ENCODE data around the gene APAF1. TPM values are rescaled to one million over a fixed set of nuclear protein-coding genes. Genes with fewer than 3 reads are reported as not detected.

Gene APAF1
- total and polyA plus RNA-seq, 2 of the 13 experiments (the other 11 are each of a cell fraction or from before 2014, with no cell fraction given): 6.0 to 13.0 TPM

- TF ChIP-seq THAP9 (CRISPR knock-in tag; IDR thresholded peaks at IDR 0.05; ENCODE audit: borderline replicate concordance): no peak
- TF ChIP-seq PHF21A (CRISPR knock-in tag; IDR thresholded peaks at IDR 0.05): no peak
- no peak for TF ChIP-seq DR1 (CRISPR knock-in tag; IDR thresholded peaks at IDR 0.05)
- TF ChIP-seq, protein P1, sequence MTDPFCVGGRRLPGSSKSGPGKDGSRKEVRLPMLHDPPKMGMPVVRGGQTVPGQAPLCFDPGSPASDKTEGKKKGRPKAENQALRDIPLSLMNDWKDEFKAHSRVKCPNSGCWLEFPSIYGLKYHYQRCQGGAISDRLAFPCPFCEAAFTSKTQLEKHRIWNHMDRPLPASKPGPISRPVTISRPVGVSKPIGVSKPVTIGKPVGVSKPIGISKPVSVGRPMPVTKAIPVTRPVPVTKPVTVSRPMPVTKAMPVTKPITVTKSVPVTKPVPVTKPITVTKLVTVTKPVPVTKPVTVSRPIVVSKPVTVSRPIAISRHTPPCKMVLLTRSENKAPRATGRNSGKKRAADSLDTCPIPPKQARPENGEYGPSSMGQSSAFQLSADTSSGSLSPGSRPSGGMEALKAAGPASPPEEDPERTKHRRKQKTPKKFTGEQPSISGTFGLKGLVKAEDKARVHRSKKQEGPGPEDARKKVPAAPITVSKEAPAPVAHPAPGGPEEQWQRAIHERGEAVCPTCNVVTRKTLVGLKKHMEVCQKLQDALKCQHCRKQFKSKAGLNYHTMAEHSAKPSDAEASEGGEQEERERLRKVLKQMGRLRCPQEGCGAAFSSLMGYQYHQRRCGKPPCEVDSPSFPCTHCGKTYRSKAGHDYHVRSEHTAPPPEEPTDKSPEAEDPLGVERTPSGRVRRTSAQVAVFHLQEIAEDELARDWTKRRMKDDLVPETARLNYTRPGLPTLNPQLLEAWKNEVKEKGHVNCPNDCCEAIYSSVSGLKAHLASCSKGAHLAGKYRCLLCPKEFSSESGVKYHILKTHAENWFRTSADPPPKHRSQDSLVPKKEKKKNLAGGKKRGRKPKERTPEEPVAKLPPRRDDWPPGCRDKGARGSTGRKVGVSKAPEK (CRISPR knock-in tag; IDR thresholded peaks at IDR 0.05; ENCODE audit: borderline replicate concordance): no peak
- no peak for TF ChIP-seq ZNF367 (CRISPR knock-in tag; IDR thresholded peaks at IDR 0.05; ENCODE audit: borderline replicate concordance)
- no peak for TF ChIP-seq NFIC (IDR thresholded peaks at IDR 0.05; ENCODE audit: low read length)
- TF ChIP-seq ESRRA (CRISPR knock-in tag; IDR thresholded peaks at IDR 0.05; ENCODE audit: low read depth): no peak
- no peak for TF ChIP-seq TCF12 (IDR thresholded peaks at IDR 0.05)
- TF ChIP-seq TCF12 (CRISPR knock-in tag; IDR thresholded peaks at IDR 0.05): no peak
- TF ChIP-seq HDAC1 (CRISPR knock-in tag; IDR thresholded peaks at IDR 0.05): no peak
- no peak; the same call in 1 of the 2 replicates for TF ChIP-seq ZNF691 (CRISPR knock-in tag; IDR thresholded peaks at IDR 0.05; ENCODE audit: borderline replicate concordance, low read depth)
- no peak for TF ChIP-seq ZNF839 (CRISPR knock-in tag; IDR thresholded peaks at IDR 0.05; ENCODE audit: borderline replicate concordance)
- no peak for TF ChIP-seq GATAD1 (CRISPR knock-in tag; IDR thresholded peaks at IDR 0.05)
- TF ChIP-seq RBM39 (IDR thresholded peaks at IDR 0.05; ENCODE audit: low read depth, low read length, poor library complexity, severe bottlenecking): no peak
- no peak for TF ChIP-seq CEBPB (IDR thresholded peaks at IDR 0.05; ENCODE audit: borderline replicate concordance, low read depth, low read length)
- TF ChIP-seq ZBTB1 (CRISPR knock-in tag; IDR thresholded peaks at IDR 0.05; ENCODE audit: borderline replicate concordance): no peak
- no peak; the same call in 1 of the 2 replicates for TF ChIP-seq HOXA5 (CRISPR knock-in tag; IDR thresholded peaks at IDR 0.05)
- no peak for TF ChIP-seq HOXA9 (CRISPR knock-in tag; IDR thresholded peaks at IDR 0.05; ENCODE audit: borderline replicate concordance)
- no peak for TF ChIP-seq HINFP (CRISPR knock-in tag; IDR thresholded peaks at IDR 0.05; ENCODE audit: low read depth)
- TF ChIP-seq ATAD3A (CRISPR knock-in tag; IDR thresholded peaks at IDR 0.05): no peak
- no peak for TF ChIP-seq PAWR (CRISPR knock-in tag; IDR thresholded peaks at IDR 0.05; ENCODE audit: borderline replicate concordance)
- TF ChIP-seq, protein P2, sequence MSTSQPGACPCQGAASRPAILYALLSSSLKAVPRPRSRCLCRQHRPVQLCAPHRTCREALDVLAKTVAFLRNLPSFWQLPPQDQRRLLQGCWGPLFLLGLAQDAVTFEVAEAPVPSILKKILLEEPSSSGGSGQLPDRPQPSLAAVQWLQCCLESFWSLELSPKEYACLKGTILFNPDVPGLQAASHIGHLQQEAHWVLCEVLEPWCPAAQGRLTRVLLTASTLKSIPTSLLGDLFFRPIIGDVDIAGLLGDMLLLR (CRISPR knock-in tag; IDR thresholded peaks at IDR 0.05): no peak
These were observed 718 bp upstream of the APAF1 start (continued) for GRCh38 chr12:98644433-98644711.
